ENCODE results near the gene MTOR. TPM values are rescaled to one million over a fixed set of nuclear protein-coding genes. Genes with fewer than 3 reads are reported as not detected.

Gene MTOR
- total RNA-seq, 1 donor from 2014 or later: 25.1 TPM

DNA sequence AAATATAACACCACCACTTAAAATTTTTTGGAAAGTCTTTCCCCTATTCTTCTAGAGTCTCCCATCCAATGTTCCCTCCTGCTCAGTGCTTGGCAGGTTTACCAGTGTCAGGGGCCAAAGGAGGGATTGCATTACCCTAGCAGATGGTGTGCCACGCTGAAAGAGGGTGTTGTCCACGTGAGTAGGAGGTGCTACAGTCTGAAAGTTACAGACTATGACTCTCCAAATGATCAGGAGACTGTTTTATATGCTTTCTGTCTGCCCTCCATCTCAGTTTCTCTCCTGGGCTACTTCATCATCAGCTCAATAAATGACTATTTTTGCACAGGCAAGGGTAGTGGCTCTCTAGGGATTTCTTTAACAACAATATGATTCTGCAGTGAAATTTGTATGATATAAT lies 104.5 kb downstream of the MTOR start:
- Histone ChIP-seq H3K9me3 (ENCODE audit: control insufficient read depth in 3 of 3, low read length in 3 of 3) (no peaks in the 10 kb centered on the region), H3K4me1 (ENCODE audit: control insufficient read depth in 3 of 3, insufficient read depth in 3 of 3, low read length in 3 of 3) (peaks cover 27 to 31% (median 28%) of the 10 kb centered on the region in 3 donors), H3K27me3 (ENCODE audit: control insufficient read depth in 3 of 3, insufficient read depth in 3 of 3, low read length in 3 of 3) (no peaks in the 10 kb centered on the region), H3K4me3 (ENCODE audit: low read length in 3 of 3) (no peak overlapping the region), H3K36me3 (ENCODE audit: control insufficient read depth in 3 of 3, insufficient read depth in 3 of 3, low read length in 3 of 3) (peaks cover 0 to 24% (median 0%) of the 10 kb centered on the region in 3 donors), H3K27ac (ENCODE audit: low read depth, low read length) (peak overlapping the region; percentile 94), H3K9ac (ENCODE audit: low read depth in 1 of 3, low read length in 3 of 3) (peak overlapping the region; percentile 6 to 47 (median 33))

GRCh38 chr1:11157394-11157793 lies 105.0 kb downstream of the MTOR start:
- Histone ChIP-seq H3K4me3 (ENCODE audit: low read length in 3 of 3) (no peak overlapping the region), H3K9ac (ENCODE audit: low read depth in 1 of 3, low read length in 3 of 3) (peak overlapping the region in 2 of 3 donors; percentile 43 to 58), H3K27ac (ENCODE audit: low read depth, low read length) (peak overlapping the region; percentile 94)

DNA sequence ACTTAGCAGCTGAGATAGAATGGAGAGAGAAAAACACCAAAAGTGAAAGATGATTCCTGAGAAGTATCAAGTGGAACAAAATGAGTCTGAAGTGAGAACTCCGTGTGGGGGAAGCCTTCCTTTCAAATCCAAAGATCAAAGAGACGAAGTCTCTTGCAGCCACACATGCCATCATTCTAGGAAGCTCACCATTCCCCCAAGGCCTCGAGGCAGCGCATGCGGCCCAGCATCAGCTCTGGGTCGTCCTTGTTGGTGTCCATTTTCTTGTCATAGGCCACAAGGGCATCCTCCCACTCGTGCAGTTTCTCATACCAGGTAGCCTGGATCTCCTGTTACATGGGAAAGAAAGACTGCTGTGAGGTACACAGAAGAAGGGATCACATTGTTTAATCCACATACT lies 105.4 kb downstream of the MTOR start:
- Histone ChIP-seq H3K9me3 (ENCODE audit: control insufficient read depth in 3 of 3, low read length in 3 of 3) (no peaks in the 10 kb centered on the region), H3K4me3 (ENCODE audit: low read length in 3 of 3) (no peak overlapping the region), H3K9ac (ENCODE audit: low read depth in 1 of 3, low read length in 3 of 3) (peak overlapping the region in 2 of 3 donors; percentile 43 to 58), H3K27me3 (ENCODE audit: control insufficient read depth in 3 of 3, insufficient read depth in 3 of 3, low read length in 3 of 3) (no peaks in the 10 kb centered on the region), H3K27ac (ENCODE audit: low read depth, low read length) (peak overlapping the region; percentile 94), H3K4me1 (ENCODE audit: control insufficient read depth in 3 of 3, insufficient read depth in 3 of 3, low read length in 3 of 3) (peaks cover 27 to 34% (median 28%) of the 10 kb centered on the region in 3 donors), H3K36me3 (ENCODE audit: control insufficient read depth in 3 of 3, insufficient read depth in 3 of 3, low read length in 3 of 3) (peaks cover 0 to 26% (median 0%) of the 10 kb centered on the region in 3 donors)

More at GRCh38 chr1:11157394-11157793, 105.0 kb downstream of the MTOR start:
- peaks cover 27 to 34% (median 28%) of the 10 kb centered on the region in 3 donors for H3K4me1 ChIP-seq (ENCODE audit: control insufficient read depth in 3 of 3, insufficient read depth in 3 of 3, low read length in 3 of 3)
- no peaks in the 10 kb centered on the region for H3K9me3 ChIP-seq (ENCODE audit: control insufficient read depth in 3 of 3, low read length in 3 of 3)
- peaks cover 0 to 26% (median 0%) of the 10 kb centered on the region in 3 donors for H3K36me3 ChIP-seq (ENCODE audit: control insufficient read depth in 3 of 3, insufficient read depth in 3 of 3, low read length in 3 of 3)
- no peaks in the 10 kb centered on the region for H3K27me3 ChIP-seq (ENCODE audit: control insufficient read depth in 3 of 3, insufficient read depth in 3 of 3, low read length in 3 of 3)

DNA sequence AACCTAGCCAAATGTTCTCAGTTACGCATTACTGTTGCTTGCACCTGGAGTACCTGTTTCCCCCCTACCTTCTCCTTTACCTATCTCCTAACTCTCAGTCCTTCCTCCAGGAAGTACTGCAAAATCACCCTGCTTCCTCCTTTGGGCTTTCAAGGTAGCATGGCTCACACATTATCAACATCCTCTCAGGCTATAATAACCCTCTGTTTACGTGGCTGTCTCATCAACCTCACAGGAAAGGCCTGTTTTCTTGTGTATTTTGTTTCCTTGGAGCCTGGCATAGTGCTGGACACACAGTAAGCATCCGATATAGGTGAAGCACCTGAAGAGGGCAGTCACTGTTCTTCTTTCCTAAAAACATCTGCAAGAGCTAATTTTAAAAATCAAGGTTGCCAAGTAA lies 105.9 kb downstream of the MTOR start:
- peak overlapping the region; percentile 94 for H3K27ac ChIP-seq (ENCODE audit: low read depth, low read length)
- peaks cover 0 to 26% (median 0%) of the 10 kb centered on the region in 3 donors for H3K36me3 ChIP-seq (ENCODE audit: control insufficient read depth in 3 of 3, insufficient read depth in 3 of 3, low read length in 3 of 3)
- peaks cover 27 to 35% (median 28%) of the 10 kb centered on the region in 3 donors for H3K4me1 ChIP-seq (ENCODE audit: control insufficient read depth in 3 of 3, insufficient read depth in 3 of 3, low read length in 3 of 3)
- no peaks in the 10 kb centered on the region for H3K27me3 ChIP-seq (ENCODE audit: control insufficient read depth in 3 of 3, insufficient read depth in 3 of 3, low read length in 3 of 3)
- H3K9me3 ChIP-seq (ENCODE audit: control insufficient read depth in 3 of 3, low read length in 3 of 3): no peaks in the 10 kb centered on the region
- H3K9ac ChIP-seq (ENCODE audit: low read depth in 1 of 3, low read length in 3 of 3): no peak overlapping the region
- no peak overlapping the region for H3K4me3 ChIP-seq (ENCODE audit: low read length in 3 of 3)

- peaks cover 19 to 30% (median 23%) of the 10 kb centered on the region in 3 donors for H3K4me1 ChIP-seq (ENCODE audit: control insufficient read depth in 3 of 3, insufficient read depth in 3 of 3, low read length in 3 of 3)
- no peak overlapping the region for H3K4me3 ChIP-seq (ENCODE audit: low read length in 3 of 3)
- peaks cover 12 to 37% (median 16%) of the 10 kb centered on the region in 3 donors for H3K36me3 ChIP-seq (ENCODE audit: control insufficient read depth in 3 of 3, insufficient read depth in 3 of 3, low read length in 3 of 3)
- no peaks in the 10 kb centered on the region for H3K27me3 ChIP-seq (ENCODE audit: control insufficient read depth in 3 of 3, insufficient read depth in 3 of 3, low read length in 3 of 3)
- no peak overlapping the region for H3K27ac ChIP-seq (ENCODE audit: low read depth, low read length)
- H3K9me3 ChIP-seq (ENCODE audit: control insufficient read depth in 3 of 3, low read length in 3 of 3): no peaks in the 10 kb centered on the region
- H3K9ac ChIP-seq (ENCODE audit: low read depth in 1 of 3, low read length in 3 of 3): no peak overlapping the region
Measured at GRCh38 chr1:11153184-11153583, 109.2 kb downstream of the MTOR start.

DNA sequence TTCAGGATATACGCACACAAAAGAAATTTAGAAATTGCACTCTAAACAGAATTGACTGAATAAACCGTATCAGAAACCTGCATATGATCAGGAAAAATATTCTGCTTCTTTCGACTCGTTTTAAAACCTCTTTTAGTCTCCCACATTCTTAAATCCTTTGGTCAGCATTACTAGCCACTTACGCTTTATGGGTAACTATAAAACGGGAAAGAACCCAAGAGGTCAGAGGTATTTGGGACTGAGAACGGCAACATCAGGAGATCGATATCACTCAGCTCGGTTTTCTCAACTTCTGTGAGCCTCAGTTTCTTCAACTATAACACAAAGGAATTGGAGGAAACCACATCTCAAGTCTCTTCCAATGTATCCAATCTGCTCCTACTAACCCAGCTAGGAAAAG lies 109.6 kb downstream of the MTOR start:
- H3K9ac ChIP-seq (ENCODE audit: low read depth in 1 of 3, low read length in 3 of 3): no peak overlapping the region
- no peaks in the 10 kb centered on the region for H3K9me3 ChIP-seq (ENCODE audit: control insufficient read depth in 3 of 3, low read length in 3 of 3)
- no peaks in the 10 kb centered on the region for H3K27me3 ChIP-seq (ENCODE audit: control insufficient read depth in 3 of 3, insufficient read depth in 3 of 3, low read length in 3 of 3)
- no peak overlapping the region for H3K4me3 ChIP-seq (ENCODE audit: low read length in 3 of 3)
- peaks cover 15 to 26% (median 18%) of the 10 kb centered on the region in 3 donors for H3K4me1 ChIP-seq (ENCODE audit: control insufficient read depth in 3 of 3, insufficient read depth in 3 of 3, low read length in 3 of 3)
- peaks cover 12 to 40% (median 16%) of the 10 kb centered on the region in 3 donors for H3K36me3 ChIP-seq (ENCODE audit: control insufficient read depth in 3 of 3, insufficient read depth in 3 of 3, low read length in 3 of 3)
- no peak overlapping the region for H3K27ac ChIP-seq (ENCODE audit: low read depth, low read length)

GRCh38 chr1:11151826-11152612 lies 110.3 kb downstream of the MTOR start:
- Histone ChIP-seq H3K9ac (ENCODE audit: low read depth in 1 of 3, low read length in 3 of 3) (no peak overlapping the region), H3K4me1 (ENCODE audit: control insufficient read depth in 3 of 3, insufficient read depth in 3 of 3, low read length in 3 of 3) (peaks cover 8 to 18% (median 13%) of the 10 kb centered on the region in 3 donors), H3K27me3 (ENCODE audit: control insufficient read depth in 3 of 3, insufficient read depth in 3 of 3, low read length in 3 of 3) (no peaks in the 10 kb centered on the region), H3K4me3 (ENCODE audit: low read length in 3 of 3) (no peak overlapping the region), H3K27ac (ENCODE audit: low read depth, low read length) (peak overlapping the region; percentile 18), H3K9me3 (ENCODE audit: control insufficient read depth in 3 of 3, low read length in 3 of 3) (no peaks in the 10 kb centered on the region), H3K36me3 (ENCODE audit: control insufficient read depth in 3 of 3, insufficient read depth in 3 of 3, low read length in 3 of 3) (peaks cover 12 to 44% (median 16%) of the 10 kb centered on the region in 3 donors)

- Histone ChIP-seq H3K27me3 (ENCODE audit: control insufficient read depth in 3 of 3, insufficient read depth in 3 of 3, low read length in 3 of 3) (no peaks in the 10 kb centered on the region), H3K9me3 (ENCODE audit: control insufficient read depth in 3 of 3, low read length in 3 of 3) (no peaks in the 10 kb centered on the region), H3K9ac (ENCODE audit: low read depth in 1 of 3, low read length in 3 of 3) (no peak overlapping the region), H3K4me3 (ENCODE audit: low read length in 3 of 3) (no peak overlapping the region), H3K27ac (ENCODE audit: low read depth, low read length) (no peak overlapping the region), H3K4me1 (ENCODE audit: control insufficient read depth in 3 of 3, insufficient read depth in 3 of 3, low read length in 3 of 3) (peaks cover 0 to 11% (median 5%) of the 10 kb centered on the region in 3 donors), H3K36me3 (ENCODE audit: control insufficient read depth in 3 of 3, insufficient read depth in 3 of 3, low read length in 3 of 3) (peaks cover 18 to 45% (median 22%) of the 10 kb centered on the region in 3 donors)
Measured at GRCh38 chr1:11151114-11151513, 111.2 kb downstream of the MTOR start.

- Histone ChIP-seq H3K9ac (ENCODE audit: low read depth in 1 of 3, low read length in 3 of 3) (no peak overlapping the region), H3K4me3 (ENCODE audit: low read length in 3 of 3) (no peak overlapping the region), H3K27me3 (ENCODE audit: control insufficient read depth in 3 of 3, insufficient read depth in 3 of 3, low read length in 3 of 3) (no peaks in the 10 kb centered on the region), H3K27ac (ENCODE audit: low read depth, low read length) (no peak overlapping the region), H3K4me1 (ENCODE audit: control insufficient read depth in 3 of 3, insufficient read depth in 3 of 3, low read length in 3 of 3) (peaks cover 0 to 11% (median 5%) of the 10 kb centered on the region in 3 donors), H3K36me3 (ENCODE audit: control insufficient read depth in 3 of 3, insufficient read depth in 3 of 3, low read length in 3 of 3) (peaks cover 23 to 46% (median 27%) of the 10 kb centered on the region in 3 donors), H3K9me3 (ENCODE audit: control insufficient read depth in 3 of 3, low read length in 3 of 3) (no peaks in the 10 kb centered on the region)
Measured at GRCh38 chr1:11150326-11150725, 112.0 kb downstream of the MTOR start.

GRCh38 chr1:11147197-11147770 lies 115.1 kb downstream of the MTOR start:
- peaks cover 29 to 45% (median 30%) of the 10 kb centered on the region in 3 donors for H3K36me3 ChIP-seq (ENCODE audit: control insufficient read depth in 3 of 3, insufficient read depth in 3 of 3, low read length in 3 of 3)
- no peaks in the 10 kb centered on the region for H3K27me3 ChIP-seq (ENCODE audit: control insufficient read depth in 3 of 3, insufficient read depth in 3 of 3, low read length in 3 of 3)
- no peaks in the 10 kb centered on the region for H3K9me3 ChIP-seq (ENCODE audit: control insufficient read depth in 3 of 3, low read length in 3 of 3)
- peaks cover 10 to 21% (median 18%) of the 10 kb centered on the region in 3 donors for H3K4me1 ChIP-seq (ENCODE audit: control insufficient read depth in 3 of 3, insufficient read depth in 3 of 3, low read length in 3 of 3)
- H3K9ac ChIP-seq (ENCODE audit: low read depth in 1 of 3, low read length in 3 of 3): no peak overlapping the region
- no peak overlapping the region for H3K4me3 ChIP-seq (ENCODE audit: low read length in 3 of 3)
- H3K27ac ChIP-seq (ENCODE audit: low read depth, low read length): no peak overlapping the region
